AG04449 (cell line): ENCODE results near the gene ADPGK.

Source experiments
- CTCF ChIA-PET: fragments of 350-600 bp; formaldehyde crosslinking; extraction: SDS; loops from one replicate; lab custom pipeline; 2021; ENCODE audit warnings: antibody characterized with exemption; lab: Yijun Ruan, JAX
- POLR2A ChIA-PET: fragments of 400-600, 350-600 bp; formaldehyde crosslinking; extraction: SDS; loops from one replicate; lab custom pipeline; 2020; ENCODE audit warnings: antibody characterized with exemption, inconsistent platforms; lab: Yijun Ruan, JAX
- DNase-seq: peaks from one replicate; pipeline ENCODE4 v3.0.0-alpha.2; 2010; ENCODE audit warnings: low read depth, low spot score
- H3K4me3 ChIP-seq: 2 replicates; pipeline ENCODE4 v1.5.1; 2011; ENCODE audit warnings: low read depth, mild to moderate bottlenecking, control low read depth, low read length
- TF ChIP-seq, protein P1 (sequence below): IDR thresholded peaks from one replicate; pipeline ENCODE4 v1.5.1; 2011; ENCODE audit warnings: mild to moderate bottlenecking, moderate library complexity, low read length, control low read depth, inconsistent platforms; ENCODE audit not compliant: insufficient read depth; ENCODE audit errors: missing control alignments

The ADPGK gene

DNA sequence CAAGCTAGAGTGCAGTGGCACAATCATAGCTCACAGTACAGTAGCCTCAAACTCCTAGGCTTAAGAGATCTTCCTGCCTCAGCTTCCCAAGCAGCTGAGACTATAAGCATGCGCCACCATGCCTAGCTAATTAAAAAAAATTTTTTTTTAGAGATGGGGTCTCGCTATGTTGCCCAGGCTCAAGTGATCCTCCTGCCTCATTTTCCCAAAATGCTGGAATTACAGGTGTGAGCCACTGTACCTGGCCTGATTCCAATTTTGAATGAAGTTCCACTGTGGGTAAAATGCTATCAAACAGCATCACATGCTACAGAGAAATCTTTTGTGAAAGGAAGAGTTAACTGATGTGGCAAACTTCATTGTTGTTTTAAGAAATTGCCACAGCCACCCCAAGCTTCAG is 17.5 kb downstream of the ADPGK start:
- TF ChIP-seq, protein P1, sequence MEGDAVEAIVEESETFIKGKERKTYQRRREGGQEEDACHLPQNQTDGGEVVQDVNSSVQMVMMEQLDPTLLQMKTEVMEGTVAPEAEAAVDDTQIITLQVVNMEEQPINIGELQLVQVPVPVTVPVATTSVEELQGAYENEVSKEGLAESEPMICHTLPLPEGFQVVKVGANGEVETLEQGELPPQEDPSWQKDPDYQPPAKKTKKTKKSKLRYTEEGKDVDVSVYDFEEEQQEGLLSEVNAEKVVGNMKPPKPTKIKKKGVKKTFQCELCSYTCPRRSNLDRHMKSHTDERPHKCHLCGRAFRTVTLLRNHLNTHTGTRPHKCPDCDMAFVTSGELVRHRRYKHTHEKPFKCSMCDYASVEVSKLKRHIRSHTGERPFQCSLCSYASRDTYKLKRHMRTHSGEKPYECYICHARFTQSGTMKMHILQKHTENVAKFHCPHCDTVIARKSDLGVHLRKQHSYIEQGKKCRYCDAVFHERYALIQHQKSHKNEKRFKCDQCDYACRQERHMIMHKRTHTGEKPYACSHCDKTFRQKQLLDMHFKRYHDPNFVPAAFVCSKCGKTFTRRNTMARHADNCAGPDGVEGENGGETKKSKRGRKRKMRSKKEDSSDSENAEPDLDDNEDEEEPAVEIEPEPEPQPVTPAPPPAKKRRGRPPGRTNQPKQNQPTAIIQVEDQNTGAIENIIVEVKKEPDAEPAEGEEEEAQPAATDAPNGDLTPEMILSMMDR: no peak
- POLR2A ChIA-PET: no interaction called here
- DNase-seq: no peak
- H3K4me3 ChIP-seq: no peak overlapping the region
- CTCF ChIA-PET: interaction anchor here (0.9 kb wide), 1 partner anchor 499 kb away, joined by 3 read pairs; no protein-coding TSS in a partner anchor

DNA sequence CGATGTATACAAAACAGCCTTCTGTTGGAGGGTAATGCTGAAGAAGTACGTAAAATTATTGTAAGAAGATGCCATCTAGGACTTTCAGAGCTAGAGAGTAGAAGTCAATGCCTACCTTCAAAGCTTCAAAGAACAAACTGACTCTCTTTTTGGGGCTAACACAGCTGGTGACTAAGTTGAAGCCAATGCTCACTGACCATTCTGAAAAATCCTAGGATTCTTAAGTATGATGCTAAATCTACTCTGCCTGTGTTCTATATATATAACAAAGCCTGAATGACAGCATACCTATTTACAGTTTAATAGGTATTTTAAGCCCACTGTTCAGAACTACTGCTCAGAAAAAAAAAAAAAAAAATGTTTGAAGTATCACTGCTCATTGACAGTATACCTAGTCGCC is 18.9 kb downstream of the ADPGK start:
- H3K4me3 ChIP-seq: no peak overlapping the region
- CTCF ChIA-PET: interaction anchor here (1.0 to 1.8 kb wide), 5 partner anchors 9 to 43 kb away, joined by 3 to 7 read pairs (median 3); partner anchors contain the start of gene ADPGK
- TF ChIP-seq, protein P1: no peak
- POLR2A ChIA-PET: interaction anchor here (0.5 kb wide), 1 partner anchor 16 kb away, joined by 3 read pairs; no protein-coding TSS in a partner anchor
- DNase-seq: no peak

DNA sequence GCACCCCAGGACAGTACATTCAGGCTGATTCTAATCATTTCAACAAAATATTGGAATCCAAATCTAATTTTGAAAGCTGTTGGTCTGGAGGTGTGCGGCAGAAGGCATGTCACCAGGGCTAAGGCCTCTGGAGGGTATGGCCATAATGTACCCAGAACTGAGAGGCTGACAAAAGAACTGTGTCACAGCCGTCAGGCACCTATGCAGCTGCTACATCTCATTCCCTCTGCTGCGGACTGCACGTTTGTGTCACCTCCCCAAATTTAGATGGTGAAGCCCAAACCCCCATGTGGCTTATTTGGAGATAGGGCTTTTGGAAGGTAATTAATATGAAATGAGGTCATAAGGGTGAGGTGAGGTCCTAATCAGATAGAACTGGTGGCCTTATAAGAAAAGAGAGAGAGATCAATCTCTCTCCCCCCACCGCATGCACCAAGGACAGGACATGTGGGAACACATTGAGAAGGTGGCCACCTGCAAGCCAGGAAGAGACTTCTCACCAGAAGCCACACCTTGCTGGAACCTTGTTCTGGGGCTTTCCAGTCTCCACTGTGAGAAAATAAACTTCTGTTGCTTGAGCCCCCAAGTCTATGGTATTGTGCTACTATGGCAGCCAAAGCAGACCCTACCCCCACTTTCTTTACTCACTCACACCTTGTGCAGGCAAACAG is 22.8 kb downstream of the ADPGK start:
- H3K4me3 ChIP-seq: no peak overlapping the region
- ChIA-PET POLR2A (no interaction called here), CTCF (interaction anchor here (1.2 kb wide), 1 partner anchor 37 kb away, joined by 4 read pairs; no protein-coding TSS in a partner anchor)
- TF ChIP-seq, protein P1: no peak
- no peak for DNase-seq

DNA sequence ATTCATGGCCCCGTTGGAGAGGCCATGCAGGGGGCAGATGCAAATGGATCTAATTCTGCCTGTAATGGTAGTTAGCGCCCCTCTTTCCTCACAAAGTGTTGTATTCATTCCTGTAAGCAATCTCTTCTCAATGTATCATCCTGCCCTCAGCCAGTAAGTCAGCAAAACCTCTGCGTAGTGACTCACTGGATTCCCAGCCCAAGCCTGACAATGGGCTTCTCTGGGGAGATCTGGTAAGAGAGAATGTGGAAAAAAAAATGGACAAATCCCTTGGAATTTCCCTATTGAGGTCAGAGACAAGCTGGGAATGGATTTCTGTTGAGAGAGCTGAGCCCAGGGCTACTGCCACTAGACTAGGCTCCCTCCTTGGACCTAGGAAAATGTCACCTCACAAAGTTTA is 25.4 kb downstream of the ADPGK start:
- peak; percentile 94 for DNase-seq
- POLR2A ChIA-PET: interaction anchor here (0.6 kb wide), 1 partner anchor 10 kb away, joined by 3 read pairs; no protein-coding TSS in a partner anchor
- CTCF ChIA-PET: interaction anchor here (0.7 kb wide), 1 partner anchor 22 kb away, joined by 3 read pairs; no protein-coding TSS in a partner anchor
- H3K4me3 ChIP-seq: no peak overlapping the region
- TF ChIP-seq, protein P1: no peak

DNA sequence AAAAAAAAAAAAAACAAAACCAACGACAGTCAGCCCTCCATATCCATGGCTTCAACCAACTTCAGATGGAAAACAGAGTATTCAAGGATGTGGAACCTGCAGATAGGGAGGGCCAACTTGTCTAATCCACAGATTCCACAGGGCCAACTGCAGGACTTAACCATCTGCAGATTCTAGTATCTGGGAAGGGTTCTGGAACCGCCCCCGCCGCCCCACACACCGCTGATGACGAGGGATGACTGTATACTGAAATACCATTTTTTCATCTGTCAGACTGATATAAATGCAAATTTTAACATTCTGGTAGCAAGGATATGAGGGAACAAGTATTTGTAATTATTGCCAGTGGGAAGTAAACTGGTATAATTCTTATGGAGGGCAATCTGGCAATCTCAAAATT is 29.5 kb downstream of the ADPGK start:
- ChIA-PET CTCF (interaction anchor here (0.7 kb wide), 1 partner anchor 41 kb away, joined by 3 read pairs; no protein-coding TSS in a partner anchor), POLR2A (no interaction called here)
- H3K4me3 ChIP-seq: no peak overlapping the region
- DNase-seq: no peak
- TF ChIP-seq, protein P1: no peak

DNA sequence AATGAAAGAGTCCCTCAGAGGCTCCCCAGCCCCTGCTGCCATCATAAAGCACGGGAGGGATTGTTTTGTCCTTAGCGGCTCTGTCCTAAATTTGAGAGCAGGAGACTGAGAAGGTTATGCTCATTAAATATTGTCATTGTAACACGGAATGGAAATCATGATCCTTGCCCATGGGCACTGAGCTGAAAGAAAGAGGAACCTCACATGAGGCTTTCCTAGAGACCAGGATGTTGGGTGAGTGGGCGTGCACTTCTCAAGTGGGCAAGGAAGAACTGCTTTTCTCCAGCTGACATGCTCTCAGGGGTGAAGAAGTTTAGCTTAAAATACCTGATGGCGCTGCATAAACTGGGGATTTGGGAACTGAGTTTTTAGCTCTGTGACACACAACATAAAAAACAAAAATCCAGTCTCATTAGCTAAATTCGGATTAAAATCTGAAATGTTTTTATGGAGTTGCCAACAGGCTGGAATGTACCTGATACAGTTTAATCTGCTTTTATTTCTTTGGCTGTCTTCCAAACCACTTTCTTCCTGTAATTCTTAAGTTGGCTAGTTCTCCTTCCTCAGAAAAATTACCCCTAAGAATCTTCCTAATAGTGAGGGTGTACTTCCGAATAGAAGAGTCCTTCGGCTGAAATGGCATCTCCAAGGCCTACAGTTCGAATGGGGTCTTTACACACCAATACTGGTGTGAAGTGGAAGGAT is 31.7 kb downstream of the ADPGK start:
- TF ChIP-seq, protein P1: no peak
- no peak for DNase-seq
- ChIA-PET POLR2A (no interaction called here), CTCF (interaction anchor here (0.9 to 2.0 kb wide), 3 partner anchors 26 to 329 kb away, joined by 3 to 8 read pairs (median 5); no protein-coding TSS in a partner anchor)
- H3K4me3 ChIP-seq: no peak overlapping the region
